Measurements from ENCODE around the gene ABHD15. TPM values are rescaled to one million over a fixed set of nuclear protein-coding genes. Genes with fewer than 3 reads are reported as not detected.

The ABHD15 gene
- total and polyA plus RNA-seq, 11 donors = 4.0 to 13.1 (median 8.2) TPM

GRCh38 chr17:29610395-29610794, 43.6 kb upstream of the ABHD15 start:
- no peak overlapping the region for H3K4me3 ChIP-seq
- peaks cover 3 to 28% (median 19%) of the 10 kb centered on the region in 12 donors for H3K4me1 ChIP-seq
- TF ChIP-seq POLR2A (IDR thresholded peaks at IDR 0.05) (no peak), CTCF (IDR thresholded peaks at IDR 0.05) (no peak)
- H3K36me3 ChIP-seq = peaks cover 0 to 6% (median 0%) of the 10 kb centered on the region in 9 donors
- DNase-seq (no peak), ATAC-seq (no peak)
- H3K27me3 ChIP-seq = no peaks in the 10 kb centered on the region
- no peaks in the 10 kb centered on the region for H3K9me3 ChIP-seq
- intact Hi-C loops (cut with DNase I) = loop anchor here in 2 of 10 donors (2.0 to 5.0 kb wide), 2 partner anchors 32 to 33 kb away; no protein-coding TSS in a partner anchor
- no peak overlapping the region for H3K27ac ChIP-seq
- WGBS, 4 donors = 76 to 88% (median 86%) methylated on average over 3 of the region's 3 CpGs

- Histone ChIP-seq H3K27ac (no peak overlapping the region), H3K9me3 (no peaks in the 10 kb centered on the region), H3K27me3 (no peaks in the 10 kb centered on the region), H3K4me1 (peaks cover 3 to 17% (median 12%) of the 10 kb centered on the region in 12 donors), H3K36me3 (peaks cover 0 to 6% (median 0%) of the 10 kb centered on the region in 9 donors), H3K4me3 (no peak overlapping the region)
- 90 to 100% (median 93%) methylated on average over 1 to 15 of the region's 15 CpGs for WGBS, 4 donors
- intact Hi-C loops (cut with DNase I) = no loop called here
- TF ChIP-seq CTCF (IDR thresholded peaks at IDR 0.05) (no peak), POLR2A (IDR thresholded peaks at IDR 0.05) (no peak)
- peak in 1 of 5 donors; percentile 46 for DNase-seq
- ATAC-seq = no peak
Observed at GRCh38 chr17:29608986-29609385, 42.1 kb upstream of the ABHD15 start.

GRCh38 chr17:29607557-29608195, 40.8 kb upstream of the ABHD15 start:
- Histone ChIP-seq H3K4me3 (no peak overlapping the region), H3K27me3 (no peaks in the 10 kb centered on the region), H3K36me3 (peaks cover 0 to 6% (median 0%) of the 10 kb centered on the region in 9 donors), H3K9me3 (no peaks in the 10 kb centered on the region), H3K27ac (no peak overlapping the region), H3K4me1 (peaks cover 0 to 10% (median under 1%) of the 10 kb centered on the region in 12 donors)
- DNase-seq (peak in 1 of 5 donors; percentile 23), ATAC-seq (no peak)
- intact Hi-C loops (cut with DNase I) = no loop called here
- TF ChIP-seq CTCF (IDR thresholded peaks at IDR 0.05) = no peak
- TF ChIP-seq POLR2A (IDR thresholded peaks at IDR 0.05) = no peak
- 78 to 89% (median 85%) methylated on average over 6 to 29 of the region's 29 CpGs for WGBS, 4 donors

- TF ChIP-seq POLR2A (IDR thresholded peaks at IDR 0.05) (no peak), CTCF (IDR thresholded peaks at IDR 0.05) (no peak)
- WGBS, 4 donors = 85 to 91% (median 89%) methylated on average over 6 of the region's 6 CpGs
- H3K36me3 ChIP-seq = no peaks in the 10 kb centered on the region
- H3K4me1 ChIP-seq = peaks cover 0 to 9% (median 0%) of the 10 kb centered on the region in 12 donors
- H3K27ac ChIP-seq = no peak overlapping the region
- no peaks in the 10 kb centered on the region for H3K9me3 ChIP-seq
- no peak for DNase-seq
- H3K4me3 ChIP-seq = no peak overlapping the region
- intact Hi-C loops (cut with DNase I) = no loop called here
- ATAC-seq = no peak
- H3K27me3 ChIP-seq = no peaks in the 10 kb centered on the region
Observed at GRCh38 chr17:29603109-29603674, 36.4 kb upstream of the ABHD15 start.
